ENCODE measurements around the gene ST3GAL3.

GRCh38 chr1:43842175-43842498 lies 134.8 kb downstream of the ST3GAL3 start:
- no peak for TF ChIP-seq POLR2AphosphoS5 (IDR thresholded peaks at IDR 0.05)
- no peak for TF ChIP-seq EP300 (IDR thresholded peaks at IDR 0.05)
